Adipocyte (in vitro differentiated cells): ENCODE results near the gene TCF23.
"Not testable (repeated sequence)": the region's sequence is repeated elsewhere in the genome, so short reads cannot be mapped to it uniquely, and the experiment has no call there.

ENCODE experiments used
- DNase-seq: peaks from one replicate; pipeline ENCODE4 v3.0.0-alpha.2; 2015; ENCODE audit warnings: low read depth
- H3K27me3 ChIP-seq: replicated peaks from 2 replicates; pipeline ENCODE4 v1.7.0; 2013; ENCODE audit warnings: mild to moderate bottlenecking, low read length, moderate library complexity; ENCODE audit not compliant: control insufficient read depth, insufficient read depth
- H3K36me3 ChIP-seq: 2 replicates; pipeline ENCODE4 v1.7.0; 2013; ENCODE audit warnings: low read length, mild to moderate bottlenecking, moderate library complexity; ENCODE audit not compliant: control insufficient read depth, insufficient read depth, severe bottlenecking
- H3K4me1 ChIP-seq: 2 replicates; pipeline ENCODE4 v1.7.0; 2013; ENCODE audit warnings: mild to moderate bottlenecking, low read length, moderate library complexity; ENCODE audit not compliant: control insufficient read depth, insufficient read depth
- H3K4me3 ChIP-seq: 2 replicates; pipeline ENCODE4 v1.7.0; 2013; ENCODE audit warnings: mild to moderate bottlenecking, low read length, moderate library complexity
- H3K9ac ChIP-seq: 2 replicates; pipeline ENCODE4 v1.7.0; 2013; ENCODE audit warnings: mild to moderate bottlenecking, low read length, moderate library complexity
- H3K9me3 ChIP-seq: 2 replicates; pipeline ENCODE4 v1.7.0; 2013; ENCODE audit warnings: mild to moderate bottlenecking, low read length, moderate library complexity; ENCODE audit not compliant: control insufficient read depth

TCF23 gene

GRCh38 chr2:27162151-27163121 lies 13.6 kb downstream of the TCF23 start:
- DNase-seq = peak; percentile 25
- Histone ChIP-seq H3K4me3 (peak overlapping the region; percentile 4), H3K4me1 (no peaks in the 10 kb centered on the region), H3K27me3 (peaks cover 4% of the 10 kb centered on the region), H3K9me3 (no peaks in the 10 kb centered on the region), H3K36me3 (no peaks in the 10 kb centered on the region), H3K9ac (no peak overlapping the region)

- no peaks in the 10 kb centered on the region for H3K36me3 ChIP-seq
- peaks cover 3% of the 10 kb centered on the region for H3K4me1 ChIP-seq
- H3K9me3 ChIP-seq = no peaks in the 10 kb centered on the region
- no peak for DNase-seq
- H3K4me3 ChIP-seq = no peak overlapping the region
- H3K27me3 ChIP-seq = no peaks in the 10 kb centered on the region
- no peak overlapping the region for H3K9ac ChIP-seq
Observed at GRCh38 chr2:27164960-27165763, 16.4 kb downstream of the TCF23 start.

GRCh38 chr2:27170581-27171337 lies 22.0 kb downstream of the TCF23 start:
- H3K4me3 ChIP-seq = no peak overlapping the region
- H3K36me3 ChIP-seq = no peaks in the 10 kb centered on the region
- no peak for DNase-seq
- H3K4me1 ChIP-seq = peaks cover 36% of the 10 kb centered on the region
- H3K9ac ChIP-seq = peak overlapping the region; percentile 70
- H3K27me3 ChIP-seq = no peaks in the 10 kb centered on the region
- no peaks in the 10 kb centered on the region for H3K9me3 ChIP-seq

- Histone ChIP-seq H3K36me3 (no peaks in the 10 kb centered on the region), H3K9ac (no peak overlapping the region), H3K4me1 (peaks cover 40% of the 10 kb centered on the region), H3K27me3 (no peaks in the 10 kb centered on the region), H3K9me3 (no peaks in the 10 kb centered on the region), H3K4me3 (no peak overlapping the region)
- DNase-seq = no peak
Observed at GRCh38 chr2:27171351-27171848, 22.6 kb downstream of the TCF23 start.

GRCh38 chr2:27174638-27175037 lies 25.8 kb downstream of the TCF23 start:
- Histone ChIP-seq H3K4me3 (no peak overlapping the region), H3K27me3 (no peaks in the 10 kb centered on the region), H3K4me1 (peaks cover 53% of the 10 kb centered on the region), H3K36me3 (no peaks in the 10 kb centered on the region), H3K9ac (peak overlapping the region; percentile 77), H3K9me3 (no peaks in the 10 kb centered on the region)
- DNase-seq = no peak

- no peaks in the 10 kb centered on the region for H3K36me3 ChIP-seq
- H3K4me3 ChIP-seq = no peak overlapping the region
- peak overlapping the region; percentile 77 for H3K9ac ChIP-seq
- H3K9me3 ChIP-seq = no peaks in the 10 kb centered on the region
- DNase-seq = no peak
- peaks cover 56% of the 10 kb centered on the region for H3K4me1 ChIP-seq
- H3K27me3 ChIP-seq = no peaks in the 10 kb centered on the region
Observed at GRCh38 chr2:27175330-27175729, 26.5 kb downstream of the TCF23 start.

- H3K4me3 ChIP-seq, H3K36me3 ChIP-seq, H3K9me3 ChIP-seq, DNase-seq, H3K27me3 ChIP-seq: not testable (repeated sequence)
- peaks cover 56% of the 10 kb centered on the region for H3K4me1 ChIP-seq
- H3K9ac ChIP-seq = peak overlapping the region; percentile 27
Observed at GRCh38 chr2:27175781-27176180, 27.0 kb downstream of the TCF23 start.

GRCh38 chr2:27177441-27178351 lies 28.9 kb downstream of the TCF23 start:
- Histone ChIP-seq H3K4me3 (no peak overlapping the region), H3K9me3 (no peaks in the 10 kb centered on the region), H3K4me1 (peaks cover 69% of the 10 kb centered on the region), H3K36me3 (no peaks in the 10 kb centered on the region), H3K9ac (no peak overlapping the region), H3K27me3 (no peaks in the 10 kb centered on the region)
- no peak for DNase-seq

GRCh38 chr2:27178469-27178868 lies 29.7 kb downstream of the TCF23 start:
- no peak overlapping the region for H3K9ac ChIP-seq
- H3K4me3 ChIP-seq = no peak overlapping the region
- no peaks in the 10 kb centered on the region for H3K36me3 ChIP-seq
- no peak for DNase-seq
- no peaks in the 10 kb centered on the region for H3K27me3 ChIP-seq
- peaks cover 77% of the 10 kb centered on the region for H3K4me1 ChIP-seq
- H3K9me3 ChIP-seq = no peaks in the 10 kb centered on the region

- no peaks in the 10 kb centered on the region for H3K36me3 ChIP-seq
- no peaks in the 10 kb centered on the region for H3K27me3 ChIP-seq
- no peak for DNase-seq
Observed at GRCh38 chr2:27179344-27180000, 30.7 kb downstream of the TCF23 start.

More at GRCh38 chr2:27179344-27180000, 30.7 kb downstream of the TCF23 start:
- Histone ChIP-seq H3K9me3 (no peaks in the 10 kb centered on the region), H3K9ac (peak overlapping the region; percentile 87), H3K4me3 (peak overlapping the region; percentile 55), H3K4me1 (peaks cover 77% of the 10 kb centered on the region)
